Loucy (cell line): ENCODE results near the gene MKLN1.

Experiments
- H2AFZ ChIP-seq: fragments of 200-600 bp; sonication (generic); 2 replicates; pipeline ENCODE4 v1.6.0; 2016; ENCODE audit warnings: antibody characterized with exemption, mild to moderate bottlenecking, low read length, moderate library complexity
- H3F3A ChIP-seq: fragments of 200-600 bp; 2 replicates; pipeline ENCODE4 v1.6.0; 2016; ENCODE audit warnings: antibody characterized with exemption, low read depth, mild to moderate bottlenecking
- H3K27me3 ChIP-seq: fragments of 200-600 bp; sonication (generic); 2 replicates; pipeline ENCODE4 v1.6.1; 2014; ENCODE audit warnings: low read length, mild to moderate bottlenecking; ENCODE audit not compliant: insufficient read depth, poor library complexity, severe bottlenecking
- H3K36me3 ChIP-seq: fragments of 200-600 bp; sonication (generic); 2 replicates; pipeline ENCODE4 v1.6.1; 2016; ENCODE audit warnings: low read length; ENCODE audit not compliant: insufficient read depth
- H3K4me1 ChIP-seq: fragments of 200-600 bp; sonication (generic); 2 replicates; pipeline ENCODE4 v1.5.1; 2014; ENCODE audit warnings: low read length, mild to moderate bottlenecking; ENCODE audit not compliant: insufficient read depth, poor library complexity, severe bottlenecking
- H3K4me2 ChIP-seq: fragments of 200-600 bp; sonication (generic); 2 replicates; pipeline ENCODE4 v1.6.0; 2014; ENCODE audit warnings: antibody characterized with exemption, low read length, low read depth, mild to moderate bottlenecking; ENCODE audit not compliant: poor library complexity, severe bottlenecking
- H3K4me3 ChIP-seq: fragments of 200-600 bp; sonication (generic); 2 replicates; pipeline ENCODE4 v1.5.1; 2014; ENCODE audit warnings: low read length, mild to moderate bottlenecking, mixed read lengths; ENCODE audit not compliant: poor library complexity, severe bottlenecking
- H3K79me2 ChIP-seq: fragments of 200-600 bp; sonication (generic); 2 replicates; pipeline ENCODE4 v1.6.1; 2014; ENCODE audit warnings: low read length; ENCODE audit not compliant: insufficient read depth
- H3K9ac ChIP-seq: fragments of 200-600 bp; sonication (generic); 2 replicates; pipeline ENCODE4 v1.6.0; 2014; ENCODE audit warnings: mild to moderate bottlenecking, low read depth, low read length, moderate library complexity; ENCODE audit not compliant: poor library complexity, severe bottlenecking
- H3K9me2 ChIP-seq: fragments of 200-600 bp; sonication (generic); replicated peaks from 2 replicates; pipeline ENCODE4 v1.6.1; 2016; ENCODE audit warnings: low read depth, low read length, mixed read lengths
- H3K9me3 ChIP-seq: fragments of 200-600 bp; sonication (generic); 2 replicates; pipeline ENCODE4 v1.6.1; 2014; ENCODE audit warnings: mild to moderate bottlenecking, antibody characterized with exemption, low read length, low read depth; ENCODE audit not compliant: insufficient read depth
- H4K20me1 ChIP-seq: fragments of 200-600 bp; sonication (generic); 2 replicates; pipeline ENCODE4 v1.6.0; 2014; ENCODE audit warnings: antibody characterized with exemption, low read length, mild to moderate bottlenecking; ENCODE audit not compliant: insufficient read depth, poor library complexity, severe bottlenecking
- EZH2phosphoT487 ChIP-seq: fragments of 200-600 bp; IDR thresholded peaks from 2 replicates; pipeline ENCODE4 v1.6.1; 2018; ENCODE audit warnings: antibody characterized with exemption, mild to moderate bottlenecking, moderate library complexity, borderline replicate concordance
- TF ChIP-seq, protein P1 (sequence below): fragments of 200-600 bp; sonication (generic); conservative IDR thresholded peaks from 2 replicates; pipeline ENCODE4 v1.5.1; 2014; ENCODE audit warnings: mild to moderate bottlenecking, antibody characterized with exemption, low read length

Gene MKLN1

DNA sequence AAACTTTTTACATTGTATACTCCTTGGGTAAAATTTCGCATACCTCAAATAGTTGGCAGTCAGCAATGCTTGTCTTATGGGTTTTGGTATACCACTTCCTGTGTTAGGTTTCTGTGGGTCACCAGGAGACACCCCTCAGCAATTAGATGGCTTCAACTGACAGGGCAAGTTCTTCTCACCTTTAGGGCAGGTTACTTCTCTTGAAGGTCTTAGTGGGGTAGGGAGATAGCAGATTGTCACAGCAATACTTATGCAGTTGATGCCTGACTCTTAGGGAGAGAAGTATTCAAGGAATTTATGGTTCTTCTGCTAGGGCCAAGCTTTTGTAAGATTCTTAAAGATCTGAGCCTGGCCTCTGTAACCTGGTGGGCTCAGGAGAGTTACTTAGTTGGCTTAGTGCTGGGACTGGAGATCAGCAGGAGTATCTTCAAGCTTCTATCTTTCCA, 42.9 kb downstream of the MKLN1 start:
- TF ChIP-seq EZH2phosphoT487: no peak
- TF ChIP-seq, protein P1, sequence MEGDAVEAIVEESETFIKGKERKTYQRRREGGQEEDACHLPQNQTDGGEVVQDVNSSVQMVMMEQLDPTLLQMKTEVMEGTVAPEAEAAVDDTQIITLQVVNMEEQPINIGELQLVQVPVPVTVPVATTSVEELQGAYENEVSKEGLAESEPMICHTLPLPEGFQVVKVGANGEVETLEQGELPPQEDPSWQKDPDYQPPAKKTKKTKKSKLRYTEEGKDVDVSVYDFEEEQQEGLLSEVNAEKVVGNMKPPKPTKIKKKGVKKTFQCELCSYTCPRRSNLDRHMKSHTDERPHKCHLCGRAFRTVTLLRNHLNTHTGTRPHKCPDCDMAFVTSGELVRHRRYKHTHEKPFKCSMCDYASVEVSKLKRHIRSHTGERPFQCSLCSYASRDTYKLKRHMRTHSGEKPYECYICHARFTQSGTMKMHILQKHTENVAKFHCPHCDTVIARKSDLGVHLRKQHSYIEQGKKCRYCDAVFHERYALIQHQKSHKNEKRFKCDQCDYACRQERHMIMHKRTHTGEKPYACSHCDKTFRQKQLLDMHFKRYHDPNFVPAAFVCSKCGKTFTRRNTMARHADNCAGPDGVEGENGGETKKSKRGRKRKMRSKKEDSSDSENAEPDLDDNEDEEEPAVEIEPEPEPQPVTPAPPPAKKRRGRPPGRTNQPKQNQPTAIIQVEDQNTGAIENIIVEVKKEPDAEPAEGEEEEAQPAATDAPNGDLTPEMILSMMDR: no peak
- H3K9ac ChIP-seq: no peak overlapping the region
- H4K20me1 ChIP-seq: peaks cover 93% of the 10 kb centered on the region
- no peaks in the 10 kb centered on the region for H3K9me2 ChIP-seq
- no peaks in the 10 kb centered on the region for H3K36me3 ChIP-seq
- no peak overlapping the region for H2AFZ ChIP-seq
- no peak overlapping the region for H3K4me3 ChIP-seq
- H3K9me3 ChIP-seq: no peaks in the 10 kb centered on the region
- H3K4me2 ChIP-seq: peak overlapping the region; percentile 26
- H3K27me3 ChIP-seq: no peaks in the 10 kb centered on the region
- H3K4me1 ChIP-seq: peaks cover 32% of the 10 kb centered on the region
- no peaks in the 10 kb centered on the region for H3F3A ChIP-seq
- peaks cover 99% of the 10 kb centered on the region for H3K79me2 ChIP-seq

DNA sequence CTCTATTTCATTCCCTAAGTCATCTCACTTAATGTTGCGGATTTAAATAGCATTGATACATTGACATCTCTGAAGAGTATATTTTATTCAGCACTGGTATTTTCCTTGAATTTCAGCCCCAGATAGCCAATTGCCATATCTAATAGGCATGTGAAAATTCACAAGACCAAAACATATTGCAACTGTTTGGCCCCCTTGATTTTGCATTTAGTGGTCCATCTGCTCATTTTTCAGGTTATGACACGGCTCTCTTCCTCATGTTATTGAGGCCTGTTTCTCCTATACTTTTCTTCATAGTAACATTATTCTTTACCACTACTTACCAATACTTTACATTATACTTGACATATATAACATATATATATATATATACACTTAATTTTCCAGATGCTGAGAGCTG, 43.7 kb downstream of the MKLN1 start:
- Histone ChIP-seq H2AFZ (no peak overlapping the region), H3K4me2 (no peak overlapping the region), H3K27me3 (no peaks in the 10 kb centered on the region), H3K9me2 (no peaks in the 10 kb centered on the region), H3K4me1 (peaks cover 32% of the 10 kb centered on the region), H4K20me1 (peaks cover 85% of the 10 kb centered on the region), H3K79me2 (peaks cover 90% of the 10 kb centered on the region), H3K36me3 (no peaks in the 10 kb centered on the region), H3K9ac (no peak overlapping the region), H3K9me3 (no peaks in the 10 kb centered on the region), H3F3A (no peaks in the 10 kb centered on the region), H3K4me3 (no peak overlapping the region)
- TF ChIP-seq, protein P1: no peak
- TF ChIP-seq EZH2phosphoT487: no peak

DNA sequence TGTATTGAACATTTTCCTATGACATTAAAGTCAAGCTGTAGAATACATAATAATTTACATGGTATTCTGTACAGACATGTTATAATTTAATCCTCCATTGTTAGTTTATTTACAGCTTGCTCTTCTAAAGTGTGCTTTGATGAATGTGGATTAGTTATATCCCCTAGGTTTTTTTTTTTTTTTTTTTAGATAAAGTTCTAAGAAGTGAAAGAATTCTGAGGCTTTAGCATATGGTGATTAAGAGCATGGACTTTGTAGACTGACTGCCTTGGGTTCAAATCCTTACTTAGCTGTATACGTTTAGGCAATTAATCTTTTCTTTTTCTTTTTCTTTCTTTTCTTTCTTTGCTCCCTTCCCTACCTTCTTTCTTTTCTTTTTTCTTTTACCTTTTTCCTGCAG, 44.9 kb downstream of the MKLN1 start:
- peaks cover 86% of the 10 kb centered on the region for H3K79me2 ChIP-seq
- H3F3A ChIP-seq: no peaks in the 10 kb centered on the region
- TF ChIP-seq, protein P1: no peak
- TF ChIP-seq EZH2phosphoT487: no peak
- peaks cover 29% of the 10 kb centered on the region for H3K4me1 ChIP-seq
- no peak overlapping the region for H2AFZ ChIP-seq
- no peak overlapping the region for H3K4me2 ChIP-seq
- peaks cover 77% of the 10 kb centered on the region for H4K20me1 ChIP-seq
- H3K36me3 ChIP-seq: peaks cover 5% of the 10 kb centered on the region; the same call in 1 of the 2 replicates
- H3K9me3 ChIP-seq: no peaks in the 10 kb centered on the region
- H3K4me3 ChIP-seq: no peak overlapping the region
- no peaks in the 10 kb centered on the region for H3K9me2 ChIP-seq
- H3K27me3 ChIP-seq: no peaks in the 10 kb centered on the region
- no peak overlapping the region for H3K9ac ChIP-seq
